Measurements from ENCODE around the gene ERICH2. TPM values are rescaled to one million over a fixed set of nuclear protein-coding genes. Genes with fewer than 3 reads are reported as not detected.
A peak's percentile ranks its signal among the peaks of the same experiment; 100 is the strongest.

Gene ERICH2
- total and polyA plus RNA-seq, 2 of the 13 experiments (the other 11 are each of a cell fraction or from before 2014, with no cell fraction given), result not detected

- TF ChIP-seq REST (IDR thresholded peaks at IDR 0.05; ENCODE audit: borderline replicate concordance in 1 of 2, low read depth in 1 of 2, low read length in 2 of 2) (peak in 1 of 2 experiments; percentile 77), FOXO1 (CRISPR knock-in tag; IDR thresholded peaks at IDR 0.05) (no peak), ZNF180 (CRISPR knock-in tag; IDR thresholded peaks at IDR 0.05; ENCODE audit: borderline replicate concordance, low read depth) (no peak), EED (CRISPR knock-in tag; IDR thresholded peaks at IDR 0.05) (no peak), ZNF562 (CRISPR knock-in tag; IDR thresholded peaks at IDR 0.05; ENCODE audit: borderline replicate concordance) (no peak), ZSCAN22 (CRISPR knock-in tag; IDR thresholded peaks at IDR 0.05) (no peak), HNF1B (CRISPR knock-in tag; IDR thresholded peaks at IDR 0.05) (0 out of 2 replicates have a peak, but pooled peaks have one; percentile 35), HNRNPK (IDR thresholded peaks at IDR 0.05; ENCODE audit: low read depth, low read length, poor library complexity, severe bottlenecking) (peak; percentile 32), CENPT (CRISPR knock-in tag; IDR thresholded peaks at IDR 0.05; ENCODE audit: low read depth) (no peak), CEBPZ (IDR thresholded peaks at IDR 0.05; ENCODE audit: low read length) (no peak), KDM2A (CRISPR knock-in tag; IDR thresholded peaks at IDR 0.05; ENCODE audit: borderline replicate concordance, low read depth) (peak; percentile 37; the same call in 1 of the 2 replicates), MEIS1 (CRISPR knock-in tag; IDR thresholded peaks at IDR 0.05; ENCODE audit: borderline replicate concordance) (0 out of 2 replicates have a peak, but pooled peaks have one; percentile 49), ZNF446 (CRISPR knock-in tag; IDR thresholded peaks at IDR 0.05) (no peak), MED13 (CRISPR knock-in tag; IDR thresholded peaks at IDR 0.05) (no peak), SRSF1 (optimal IDR thresholded peaks at IDR 0.05; ENCODE audit: low read depth, low read length) (no peak)
- TF ChIP-seq, protein P1, sequence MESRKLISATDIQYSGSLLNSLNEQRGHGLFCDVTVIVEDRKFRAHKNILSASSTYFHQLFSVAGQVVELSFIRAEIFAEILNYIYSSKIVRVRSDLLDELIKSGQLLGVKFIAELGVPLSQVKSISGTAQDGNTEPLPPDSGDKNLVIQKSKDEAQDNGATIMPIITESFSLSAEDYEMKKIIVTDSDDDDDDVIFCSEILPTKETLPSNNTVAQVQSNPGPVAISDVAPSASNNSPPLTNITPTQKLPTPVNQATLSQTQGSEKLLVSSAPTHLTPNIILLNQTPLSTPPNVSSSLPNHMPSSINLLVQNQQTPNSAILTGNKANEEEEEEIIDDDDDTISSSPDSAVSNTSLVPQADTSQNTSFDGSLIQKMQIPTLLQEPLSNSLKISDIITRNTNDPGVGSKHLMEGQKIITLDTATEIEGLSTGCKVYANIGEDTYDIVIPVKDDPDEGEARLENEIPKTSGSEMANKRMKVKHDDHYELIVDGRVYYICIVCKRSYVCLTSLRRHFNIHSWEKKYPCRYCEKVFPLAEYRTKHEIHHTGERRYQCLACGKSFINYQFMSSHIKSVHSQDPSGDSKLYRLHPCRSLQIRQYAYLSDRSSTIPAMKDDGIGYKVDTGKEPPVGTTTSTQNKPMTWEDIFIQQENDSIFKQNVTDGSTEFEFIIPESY (CRISPR knock-in tag; IDR thresholded peaks at IDR 0.05), result no peak
- TF ChIP-seq, protein P2, sequence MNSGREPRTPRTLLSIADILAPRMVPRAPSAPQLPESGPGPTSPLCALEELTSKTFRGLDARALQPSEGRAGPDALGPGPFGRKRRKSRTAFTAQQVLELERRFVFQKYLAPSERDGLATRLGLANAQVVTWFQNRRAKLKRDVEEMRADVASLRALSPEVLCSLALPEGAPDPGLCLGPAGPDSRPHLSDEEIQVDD (CRISPR knock-in tag; IDR thresholded peaks at IDR 0.05; ENCODE audit: borderline replicate concordance), result no peak
Measured at GRCh38 chr2:170815746-170816503, 45.7 kb downstream of the ERICH2 start (continued).
